Measurements from ENCODE around the gene CHMP2B. TPM values are rescaled to one million over a fixed set of nuclear protein-coding genes. Genes with fewer than 3 reads are reported as not detected.

CHMP2B gene
- polyA plus RNA-seq, 1 donor from 2014 or later = 59.3 TPM

- Histone ChIP-seq H3K4me3 (ENCODE audit: low read length) (no peak overlapping the region), H3K4me2 (ENCODE audit: low read length) (no peak overlapping the region), H4K20me1 (ENCODE audit: insufficient read depth) (no peaks in the 10 kb centered on the region), H3K27ac (ENCODE audit: low read length) (no peak overlapping the region), H3K27me3 (ENCODE audit: insufficient read depth, low read depth, low read length) (no peaks in the 10 kb centered on the region), H3K9me2 (ENCODE audit: insufficient read depth, low read length) (no peaks in the 10 kb centered on the region), H3F3A (ENCODE audit: insufficient read depth, low read length, poor library complexity, severe bottlenecking) (no peaks in the 10 kb centered on the region), H3K36me3 (ENCODE audit: insufficient read depth, low read length) (no peaks in the 10 kb centered on the region), H3K9ac (ENCODE audit: low read length) (no peak overlapping the region), H3K9me3 (ENCODE audit: low read length) (no peaks in the 10 kb centered on the region), H2AFZ (ENCODE audit: low read depth, low read length) (no peak overlapping the region), H3K79me2 (replicated peaks; ENCODE audit: insufficient read depth, low read length) (no peaks in the 10 kb centered on the region)
- TF ChIP-seq SMC3 (conservative IDR thresholded peaks at IDR 0.05; ENCODE audit: poor library complexity) = no peak
- TF ChIP-seq EZH2 (IDR thresholded peaks at IDR 0.05; ENCODE audit: borderline replicate concordance, insufficient read depth, low read length, poor library complexity, severe bottlenecking) = no peak
- no peak for TF ChIP-seq EP300 (conservative IDR thresholded peaks at IDR 0.05; ENCODE audit: poor library complexity, severe bottlenecking)
- no peak for TF ChIP-seq REST (IDR thresholded peaks at IDR 0.05; ENCODE audit: borderline replicate concordance)
- TF ChIP-seq MXI1 (conservative IDR thresholded peaks at IDR 0.05; ENCODE audit: poor library complexity, severe bottlenecking) = no peak
- TF ChIP-seq CTCF (IDR thresholded peaks at IDR 0.05; ENCODE audit: poor library complexity, severe bottlenecking) = no peak
- no peak for TF ChIP-seq RAD21 (conservative IDR thresholded peaks at IDR 0.05)
- TF ChIP-seq POLR2AphosphoS5 (IDR thresholded peaks at IDR 0.05) = no peak
- no peak for TF ChIP-seq TAF1 (IDR thresholded peaks at IDR 0.05; ENCODE audit: low read depth)
These were observed 44.0 kb downstream of the CHMP2B start for GRCh38 chr3:87270908-87271700.

- H2AFZ ChIP-seq (ENCODE audit: low read depth, low read length) = no peak overlapping the region
- no peak overlapping the region for H3K4me2 ChIP-seq (ENCODE audit: low read length)
- TF ChIP-seq EP300 (conservative IDR thresholded peaks at IDR 0.05; ENCODE audit: poor library complexity, severe bottlenecking) (no peak), POLR2AphosphoS5 (IDR thresholded peaks at IDR 0.05) (no peak), SMC3 (conservative IDR thresholded peaks at IDR 0.05; ENCODE audit: poor library complexity) (no peak)
These were observed 45.7 kb downstream of the CHMP2B start for GRCh38 chr3:87272718-87273341.

More at GRCh38 chr3:87272718-87273341, 45.7 kb downstream of the CHMP2B start:
- no peaks in the 10 kb centered on the region for H3K9me2 ChIP-seq (ENCODE audit: insufficient read depth, low read length)
- H3K79me2 ChIP-seq (replicated peaks; ENCODE audit: insufficient read depth, low read length) = no peaks in the 10 kb centered on the region
- no peaks in the 10 kb centered on the region for H3F3A ChIP-seq (ENCODE audit: insufficient read depth, low read length, poor library complexity, severe bottlenecking)
- no peaks in the 10 kb centered on the region for H4K20me1 ChIP-seq (ENCODE audit: insufficient read depth)
- no peaks in the 10 kb centered on the region for H3K27me3 ChIP-seq (ENCODE audit: insufficient read depth, low read depth, low read length)
- H3K4me3 ChIP-seq (ENCODE audit: low read length) = no peak overlapping the region
- no peaks in the 10 kb centered on the region for H3K36me3 ChIP-seq (ENCODE audit: insufficient read depth, low read length)
- H3K9ac ChIP-seq (ENCODE audit: low read length) = no peak overlapping the region
- H3K9me3 ChIP-seq (ENCODE audit: low read length) = no peaks in the 10 kb centered on the region
- no peak overlapping the region for H3K27ac ChIP-seq (ENCODE audit: low read length)
